Nephron (organoid): ENCODE data around the gene OR8J1.
"Not testable (repeated sequence)": the region's sequence is repeated elsewhere in the genome, so short reads cannot be mapped to it uniquely, and the experiment has no call there.

Experiments used
- H3K27ac Mint-ChIP-seq, 3 experiments: 2 replicates each; pipeline ENCODE4 v1.8.0; 2020; ENCODE audit warnings: mixed read lengths in 3 of 3, mild to moderate bottlenecking in 2 of 3, moderate library complexity in 1 of 3
- H3K27me3 Mint-ChIP-seq: 2 replicates; pipeline ENCODE4 v1.8.0; 2021; ENCODE audit warnings: low read depth, mild to moderate bottlenecking, moderate library complexity, mixed read lengths
- H3K36me3 Mint-ChIP-seq: 2 replicates; pipeline ENCODE4 v1.8.0; 2020; ENCODE audit warnings: low read depth, mixed read lengths
- H3K4me1 Mint-ChIP-seq: 2 replicates; pipeline ENCODE4 v1.8.0; 2020; ENCODE audit warnings: mixed read lengths
- H3K4me3 Mint-ChIP-seq, 3 experiments: 2 replicates each; pipeline ENCODE4 v1.8.0; 2020; ENCODE audit warnings: mild to moderate bottlenecking in 3 of 3, mixed read lengths in 3 of 3, moderate library complexity in 2 of 3
- H3K9me3 Mint-ChIP-seq: 2 replicates; pipeline ENCODE4 v1.8.0; 2020; ENCODE audit warnings: mixed read lengths
- CTCF ChIP-seq, 3 experiments: fragments of 200-600 bp; sonication (generic); IDR thresholded peaks; one replicate each; pipeline ENCODE4 v1.5.0; 2021; ENCODE audit warnings: antibody characterized with exemption in 3 of 3; ENCODE audit not compliant: unreplicated experiment in 3 of 3

Gene OR8J1

GRCh38 chr11:56396047-56396446 is 42.0 kb downstream of the OR8J1 start:
- Mint-ChIP-seq H3K36me3 (no peaks in the 10 kb centered on the region), H3K9me3 (no peaks in the 10 kb centered on the region), H3K27ac (no peak overlapping the region), H3K4me1 (no peaks in the 10 kb centered on the region), H3K27me3 (peaks cover 4% of the 10 kb centered on the region), H3K4me3 (no peak overlapping the region)
- TF ChIP-seq CTCF (IDR thresholded peaks at IDR 0.05; ENCODE audit: unreplicated experiment in 3 of 3), result peak in 1 of 3 experiments; percentile 18

- H3K4me3 Mint-ChIP-seq, H3K36me3 Mint-ChIP-seq, H3K9me3 Mint-ChIP-seq, H3K27me3 Mint-ChIP-seq, H3K4me1 Mint-ChIP-seq, H3K27ac Mint-ChIP-seq: not testable (repeated sequence)
These were observed 47.9 kb downstream of the OR8J1 start for GRCh38 chr11:56401858-56402461.

GRCh38 chr11:56404393-56404792 is 50.3 kb downstream of the OR8J1 start:
- no peak overlapping the region for H3K4me3 Mint-ChIP-seq
- H3K36me3 Mint-ChIP-seq, result no peaks in the 10 kb centered on the region
- H3K27ac Mint-ChIP-seq, result no peak overlapping the region
- peaks cover 4% of the 10 kb centered on the region for H3K27me3 Mint-ChIP-seq
- H3K4me1 Mint-ChIP-seq, result no peaks in the 10 kb centered on the region
- TF ChIP-seq CTCF (IDR thresholded peaks at IDR 0.05; ENCODE audit: unreplicated experiment in 3 of 3), result no peak
- no peaks in the 10 kb centered on the region for H3K9me3 Mint-ChIP-seq

GRCh38 chr11:56410801-56411200 is 56.7 kb downstream of the OR8J1 start:
- H3K4me1 Mint-ChIP-seq, result no peaks in the 10 kb centered on the region
- H3K27ac Mint-ChIP-seq, result no peak overlapping the region
- H3K4me3 Mint-ChIP-seq, result no peak overlapping the region
- H3K27me3 Mint-ChIP-seq, result no peaks in the 10 kb centered on the region
- no peak for TF ChIP-seq CTCF (IDR thresholded peaks at IDR 0.05; ENCODE audit: unreplicated experiment in 3 of 3)
- no peaks in the 10 kb centered on the region for H3K36me3 Mint-ChIP-seq
- H3K9me3 Mint-ChIP-seq, result no peaks in the 10 kb centered on the region
